ENCODE data around the gene HDAC1. TPM values are rescaled to one million over a fixed set of nuclear protein-coding genes. Genes with fewer than 3 reads are reported as not detected.
"Not testable (repeated sequence)": the region's sequence is repeated elsewhere in the genome, so short reads cannot be mapped to it uniquely, and the experiment has no call there.

The HDAC1 gene
- total and polyA plus RNA-seq, 2 of the 4 experiments (the other 2 are of a cell fraction) = 95.5 to 139 TPM

- H2AK5ac ChIP-seq (ENCODE audit: low read depth, low read length); DNase-seq; dilution Hi-C loops (cut with HindIII; ENCODE audit: low sequenced_read_pairs, unreplicated experiment); intact Hi-C loops (cut with micrococcal nuclease); H3K4me2 ChIP-seq (ENCODE audit: low read depth, low read length); H2BK5ac ChIP-seq (ENCODE audit: low read depth, low read length, poor library complexity, severe bottlenecking); in situ Hi-C loops (cut with MboI; ENCODE audit: low sequenced_read_pairs); H2BK20ac ChIP-seq (ENCODE audit: low read depth, low read length); H4K8ac ChIP-seq (ENCODE audit: low read depth in 2 of 2, low read length in 2 of 2); H2AFZ ChIP-seq (replicated peaks; ENCODE audit: low read length, poor library complexity); H3K23ac ChIP-seq (ENCODE audit: low read depth, low read length); H3K4me3 ChIP-seq (ENCODE audit: insufficient read depth, low read depth, low read length); H3K18ac ChIP-seq (ENCODE audit: low read depth, low read length); H2BK120ac ChIP-seq (ENCODE audit: low read depth, low read length); H4K91ac ChIP-seq (ENCODE audit: insufficient read depth, low read depth, low read length); H2BK15ac ChIP-seq (ENCODE audit: low read depth, low read length); H3K27ac ChIP-seq (ENCODE audit: insufficient read depth, low read length); H3K9ac ChIP-seq (ENCODE audit: low read depth, low read length); H3K4me1 ChIP-seq (ENCODE audit: control insufficient read depth, insufficient read depth, low read length); POLR2A ChIA-PET (ENCODE audit: unreplicated experiment); H3K14ac ChIP-seq (replicated peaks; ENCODE audit: low read depth, low read length); ATAC-seq (ENCODE audit: low read depth); H3K27me3 ChIP-seq (ENCODE audit: control insufficient read depth, insufficient read depth, low read length); BruUV-seq (replicated peaks); H3K9me3 ChIP-seq (ENCODE audit: control insufficient read depth, insufficient read depth, low read length); CTCF ChIA-PET; H2AK9ac ChIP-seq (replicated peaks; ENCODE audit: low read depth, low read length, poor library complexity); H4K5ac ChIP-seq (ENCODE audit: low read depth, low read length); H3K56ac ChIP-seq (ENCODE audit: extremely low read depth, insufficient read depth, low read length); H3K4ac ChIP-seq (ENCODE audit: low read depth, low read length): not testable (repeated sequence)
- H3K9me1 ChIP-seq (ENCODE audit: insufficient read depth, low read length) = peaks cover 12% of the 10 kb centered on the region; the same call in 1 of the 2 replicates
- H4K20me1 ChIP-seq (ENCODE audit: insufficient read depth, low read length) = peaks cover 35% of the 10 kb centered on the region; the same call in 1 of the 2 replicates
- peaks cover 13% of the 10 kb centered on the region for H3K36me3 ChIP-seq (ENCODE audit: control insufficient read depth, insufficient read depth, low read length)
- H3K79me1 ChIP-seq (ENCODE audit: low read depth in 1 of 2, low read length in 2 of 2) = peaks cover 44 to 77% of the 10 kb centered on the region in 2 experiments
- WGBS, 2 experiments (ENCODE audit: extremely low coverage in 2 of 2, insufficient read length in 1 of 2) = no CpG with 5 or more reads among the region's 16 CpGs
These were observed 6.3 kb downstream of the HDAC1 start for GRCh38 chr1:32298211-32298610.

All from IMR-90 (cell line).